ENCODE data around the gene CCDC27.

The CCDC27 gene

DNA sequence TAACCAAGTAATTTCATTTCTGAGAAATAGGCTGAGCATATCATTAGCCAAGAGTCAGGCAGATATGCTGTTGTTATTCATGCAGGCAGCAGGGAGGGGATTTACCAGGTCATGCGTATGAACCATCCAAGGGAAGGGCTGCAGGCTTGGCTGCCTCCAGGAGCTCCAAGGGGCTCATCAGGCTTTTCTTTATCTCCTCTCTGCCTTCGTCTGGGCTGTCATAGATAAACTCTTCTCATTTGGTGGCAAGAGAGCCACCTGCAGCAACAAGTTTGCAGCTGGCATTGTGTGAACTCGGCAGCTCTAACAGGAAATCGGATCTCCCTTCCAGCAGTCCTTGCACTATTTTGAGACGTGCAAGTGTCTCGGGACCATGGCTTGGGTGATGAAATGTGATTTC, 7.5 kb downstream of the CCDC27 start:
- no peak for DNase-seq (ENCODE audit: low spot score)

DNA sequence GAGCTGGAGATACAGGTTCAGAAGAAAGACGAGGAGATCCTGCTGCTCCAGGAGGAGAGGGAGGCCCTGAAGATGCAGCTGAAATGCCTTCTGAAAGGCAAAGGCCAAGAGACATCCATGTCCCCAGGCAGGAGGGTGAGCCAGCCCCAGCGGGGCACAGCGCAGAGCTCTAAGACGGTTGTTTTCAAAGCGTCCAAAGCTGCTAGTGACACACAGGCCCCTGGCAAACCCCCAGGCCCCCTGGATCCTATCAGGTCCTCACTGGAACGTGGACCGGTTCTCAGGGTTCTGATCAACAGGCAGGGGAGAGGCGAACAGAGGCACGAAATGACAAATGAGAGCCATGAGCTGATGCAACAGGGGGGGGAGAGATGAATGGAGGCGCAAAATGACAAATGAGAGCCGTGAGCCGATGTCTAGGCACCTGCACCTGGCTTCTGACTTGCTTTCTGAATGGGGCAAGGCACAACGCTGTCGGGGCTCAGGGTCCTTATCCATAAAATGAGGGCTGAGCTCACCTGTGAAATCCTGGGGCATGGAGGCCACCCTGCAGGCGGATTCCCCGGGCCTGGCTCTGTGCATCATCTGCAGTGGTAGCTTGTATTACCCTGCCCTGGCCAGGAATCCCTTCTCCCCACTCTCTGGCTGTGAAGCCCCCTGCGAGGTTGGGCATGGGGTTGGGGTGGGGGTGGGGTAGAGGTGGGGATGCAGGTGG, 9.2 kb downstream of the CCDC27 start:
- DNase-seq (ENCODE audit: low spot score), result no peak

DNA sequence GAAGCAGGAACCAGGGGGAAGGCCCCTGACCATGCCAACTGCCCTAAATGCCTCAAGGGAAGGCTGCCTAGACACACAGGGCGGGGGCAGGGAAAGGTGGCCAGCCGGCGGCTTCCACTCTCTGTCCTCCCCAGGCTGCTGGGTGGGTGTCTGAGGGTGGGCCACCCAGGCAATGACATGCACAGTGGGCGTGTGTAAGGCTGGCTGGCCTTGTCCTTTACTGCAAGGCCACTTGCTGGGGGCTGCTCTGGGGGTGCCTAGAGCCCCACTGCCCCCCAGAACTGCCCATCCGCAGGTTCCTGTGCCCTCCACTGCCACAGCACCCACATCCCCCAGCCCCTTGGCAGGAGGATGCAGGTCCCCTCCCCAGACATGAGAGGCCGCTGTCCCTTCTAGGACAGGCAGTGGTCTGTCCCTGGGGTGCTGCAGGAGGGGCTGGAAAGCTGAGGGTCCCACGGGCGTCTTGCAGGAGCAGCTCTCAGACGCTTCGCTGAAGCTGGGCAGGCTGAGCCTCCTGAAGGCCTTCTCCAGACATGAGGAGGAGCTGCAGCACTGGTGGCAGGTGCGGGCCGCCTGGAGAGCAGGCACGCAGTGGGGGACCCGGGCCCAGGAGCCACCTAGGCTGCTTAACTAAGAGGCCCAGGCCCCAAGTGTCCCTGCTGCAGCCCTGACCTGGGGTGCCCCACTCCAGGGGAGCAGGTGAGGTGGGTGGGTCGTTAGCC, 10.1 kb downstream of the CCDC27 start:
- no peak for DNase-seq (ENCODE audit: low spot score)

DNA sequence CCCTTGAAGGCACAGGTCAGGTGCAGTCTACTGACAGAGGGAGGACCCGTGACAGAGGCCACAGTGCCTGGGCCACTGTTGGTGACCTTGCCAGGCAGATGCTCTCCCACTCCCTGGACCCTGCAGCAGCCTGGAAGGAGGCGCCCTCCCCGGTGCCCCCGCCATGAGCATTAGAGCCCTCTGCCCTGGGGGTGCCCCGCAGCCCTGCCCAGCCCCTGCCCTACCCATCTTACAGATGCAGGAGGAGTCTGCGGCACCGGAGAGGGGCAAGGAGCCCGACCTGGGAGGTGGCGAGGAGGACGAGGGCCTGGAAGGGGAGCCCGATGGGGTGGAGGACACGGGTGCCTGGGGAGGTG, 10.6 kb downstream of the CCDC27 start:
- no peak for DNase-seq (ENCODE audit: low spot score)

DNA sequence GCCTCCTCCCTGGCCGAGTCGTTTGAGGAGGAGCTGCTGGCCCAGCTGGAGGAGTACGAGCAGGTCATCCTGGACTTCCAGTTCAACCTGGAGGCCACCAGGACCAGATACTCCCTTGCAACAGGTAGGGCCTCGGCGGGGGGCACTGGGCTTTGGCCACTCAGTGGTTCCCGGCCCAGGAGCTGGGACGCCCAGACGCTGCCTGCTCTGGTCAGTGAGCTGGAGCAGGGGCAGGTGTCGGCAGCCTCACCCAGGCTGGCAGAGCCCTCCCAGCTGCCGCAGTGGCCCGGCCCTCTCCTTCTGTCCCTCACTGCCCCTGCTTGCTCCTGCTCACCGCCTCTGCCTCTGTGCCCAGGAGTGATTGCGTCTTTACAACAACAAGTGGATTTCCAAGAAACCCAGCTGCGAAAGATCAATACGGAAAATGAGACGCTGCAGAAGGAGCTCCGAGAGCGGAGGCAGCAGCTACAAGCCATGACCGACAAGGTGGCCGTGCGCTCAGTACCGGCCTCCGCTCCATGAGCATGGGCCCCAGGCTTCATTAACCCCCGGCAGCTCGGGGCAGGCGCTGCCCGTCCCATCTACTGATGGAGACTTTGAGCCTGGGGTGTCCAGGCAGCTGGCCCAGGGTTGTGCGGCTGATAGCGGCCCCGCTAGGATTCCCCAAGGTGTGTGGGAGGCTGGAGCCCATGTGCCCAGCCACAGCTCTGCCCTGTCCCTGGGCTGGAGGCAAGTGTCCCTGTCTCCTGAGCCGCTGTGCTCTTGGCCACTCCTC, 11.3 kb downstream of the CCDC27 start:
- DNase-seq (ENCODE audit: low spot score), result no peak

DNA sequence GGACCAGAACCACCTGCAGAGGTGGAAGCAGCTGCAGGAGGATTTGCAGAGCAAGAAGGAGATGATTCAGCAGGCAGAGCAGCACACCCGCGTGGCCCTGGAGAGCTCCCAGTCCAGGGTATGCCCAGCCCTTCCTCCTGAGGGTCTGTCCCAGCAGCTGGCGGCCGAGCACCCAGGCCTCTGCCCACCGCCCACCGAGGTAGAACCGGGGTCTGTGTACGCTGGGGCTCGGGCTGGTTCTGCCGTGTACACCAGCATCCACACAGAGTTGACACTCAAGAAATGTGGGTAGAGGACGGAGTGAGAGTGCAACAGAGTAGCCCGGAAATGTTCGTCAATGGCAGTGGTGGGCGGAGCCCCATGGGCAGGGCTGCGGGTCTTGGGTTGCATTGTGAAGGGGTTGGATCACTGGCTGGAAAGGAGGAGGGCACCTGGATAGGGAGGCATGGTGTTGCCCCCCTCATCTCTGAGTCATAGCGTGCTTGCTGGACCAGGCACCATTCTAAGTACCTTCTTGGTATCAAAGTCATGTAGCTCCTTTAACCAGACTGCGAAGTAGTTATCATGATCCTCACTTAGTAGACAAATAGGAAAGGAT, 15.2 kb downstream of the CCDC27 start:
- DNase-seq (ENCODE audit: low spot score), result no peak

DNA sequence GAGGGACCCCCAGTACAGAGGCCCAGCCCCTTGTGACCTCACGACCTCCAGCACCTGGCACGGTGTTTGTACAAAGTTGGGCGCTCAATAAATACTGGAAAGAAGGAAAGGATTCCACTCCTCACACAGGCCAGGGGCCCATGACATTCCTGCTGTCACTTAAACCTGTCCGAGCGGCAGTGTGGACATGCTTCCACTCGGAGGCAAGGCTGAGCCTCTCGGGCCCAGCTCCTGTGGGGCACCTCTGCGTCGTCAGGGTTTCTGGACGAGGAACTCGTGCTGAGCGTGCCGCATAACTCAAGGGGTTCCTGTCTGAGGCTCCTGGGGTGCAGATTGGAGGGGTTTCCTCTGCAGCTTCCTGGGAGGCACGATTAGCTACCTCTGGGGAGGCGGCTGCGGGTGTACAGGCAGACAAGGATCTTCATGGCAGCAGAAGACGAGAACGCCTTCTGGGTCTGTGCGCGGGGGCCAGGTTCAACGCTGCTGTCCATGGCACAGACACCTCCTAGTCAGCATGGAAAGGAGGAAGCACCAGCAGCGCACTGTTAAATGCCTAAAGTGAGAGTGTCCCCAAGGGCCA, 16.7 kb downstream of the CCDC27 start:
- no peak for DNase-seq (ENCODE audit: low spot score)

DNA sequence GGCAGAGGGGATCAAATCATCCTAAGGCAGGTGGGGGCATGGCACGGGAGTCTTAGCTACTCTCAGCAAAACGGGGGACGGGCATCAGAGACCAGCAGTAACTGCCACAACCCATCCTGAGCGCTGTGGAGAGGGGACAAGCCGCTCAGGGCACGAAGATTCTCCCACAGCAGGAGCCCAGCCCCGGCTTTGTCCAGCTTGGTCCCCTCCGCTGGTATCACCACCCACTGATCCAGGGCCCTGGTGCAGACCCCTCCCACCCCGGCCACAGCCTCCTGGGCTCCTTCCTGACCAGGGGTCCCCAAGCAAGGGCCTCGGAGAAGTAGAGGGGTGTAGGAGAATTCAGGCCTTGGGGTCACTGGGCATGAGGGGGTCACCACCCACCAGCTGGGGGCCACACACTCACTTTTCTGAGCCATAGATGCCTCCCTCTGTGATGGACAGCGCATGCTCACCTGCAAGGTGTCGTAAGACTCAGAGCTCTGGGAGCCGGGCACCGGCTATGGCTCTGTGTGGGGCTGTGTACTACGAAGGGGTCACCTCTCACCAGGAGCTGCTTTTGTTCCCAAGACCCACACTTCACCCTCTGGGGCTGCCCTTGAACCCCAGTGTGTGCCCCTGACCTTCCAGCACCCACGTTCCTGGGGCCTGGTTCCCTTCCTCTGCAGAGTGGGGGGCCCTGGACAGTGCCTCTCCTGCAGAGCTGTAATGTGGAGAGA, 18.0 kb downstream of the CCDC27 start:
- DNase-seq (ENCODE audit: low spot score), result no peak

DNA sequence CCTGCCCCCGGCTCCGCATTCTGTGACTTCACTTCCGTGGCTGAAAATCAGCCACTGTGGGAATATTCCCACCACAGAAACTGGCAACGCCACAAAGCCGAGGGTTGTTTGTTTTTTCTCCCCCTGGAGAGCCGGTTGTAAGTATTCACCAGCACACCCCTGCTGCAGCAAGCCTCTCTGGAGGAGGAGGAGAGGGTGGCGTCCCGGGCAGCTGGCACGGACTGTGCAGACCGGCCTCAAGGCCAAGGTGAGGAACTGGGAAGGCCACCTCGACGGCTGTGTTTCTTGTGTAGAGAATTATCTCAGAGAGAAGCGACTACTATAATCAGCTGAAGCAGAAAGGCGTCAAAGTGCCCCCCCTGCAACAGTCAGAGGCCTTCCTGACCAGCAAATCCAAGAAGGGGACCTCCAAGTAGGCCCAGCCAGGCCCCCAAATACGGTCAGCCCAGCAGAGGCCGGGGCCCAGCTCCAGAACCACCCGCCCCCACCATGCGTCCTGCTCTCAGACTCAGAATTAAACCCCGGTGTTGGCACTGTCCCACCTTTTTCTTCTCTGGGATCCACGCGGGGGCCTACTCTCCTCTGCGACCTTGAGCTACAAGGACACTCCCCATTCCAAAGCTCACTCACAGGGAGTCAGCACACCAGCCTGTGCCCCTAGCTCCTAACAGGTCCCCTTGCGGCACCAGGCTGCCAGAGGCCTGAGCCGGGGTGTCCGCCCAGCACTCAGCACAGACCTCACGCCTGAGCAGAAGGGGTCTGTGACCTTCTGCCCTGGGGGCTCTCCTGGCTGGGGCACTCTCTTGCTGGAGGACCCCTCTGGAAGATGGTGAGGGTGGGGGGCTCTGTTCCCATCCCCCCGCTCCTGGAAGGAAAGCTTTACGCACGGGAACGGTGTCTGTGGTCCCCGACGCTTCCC, 19.1 kb downstream of the CCDC27 start:
- DNase-seq (ENCODE audit: low spot score), result no peak

DNA sequence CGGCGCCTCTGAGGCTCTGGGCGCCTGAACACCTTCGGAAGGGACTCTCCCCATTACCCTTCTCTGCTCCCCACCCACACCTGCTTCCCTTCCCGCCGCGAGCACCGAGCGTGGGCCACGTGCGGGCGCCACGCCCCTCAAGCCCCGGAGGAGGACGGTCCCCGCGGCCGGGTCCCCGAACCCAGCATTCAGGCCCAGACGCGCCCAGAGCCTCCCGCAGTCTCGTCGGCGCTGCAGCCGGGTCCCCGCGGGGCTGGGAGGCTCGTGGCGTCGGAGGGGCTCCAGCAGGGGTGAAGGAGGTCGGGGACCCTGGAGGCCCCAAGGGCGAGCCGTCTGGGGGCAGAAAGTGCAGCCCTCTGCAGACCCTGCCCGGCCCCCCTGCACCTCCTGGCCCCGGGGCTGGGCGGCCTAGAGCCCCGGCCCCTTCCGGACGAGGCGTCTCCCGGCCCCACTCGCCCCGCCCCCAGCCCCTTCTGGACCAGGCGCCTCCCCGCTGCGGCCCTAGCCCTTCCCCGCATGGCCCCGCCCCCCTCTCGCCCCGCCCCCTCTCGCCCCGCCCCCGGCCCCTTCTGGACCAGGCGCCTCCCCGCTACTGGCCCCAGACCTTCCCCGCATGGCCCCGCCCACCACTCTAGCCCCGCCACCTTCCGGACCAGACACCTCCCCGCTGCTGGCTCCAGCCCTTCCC, 19.9 kb downstream of the CCDC27 start:
- peak; percentile 90 for DNase-seq (ENCODE audit: low spot score)

DNA sequence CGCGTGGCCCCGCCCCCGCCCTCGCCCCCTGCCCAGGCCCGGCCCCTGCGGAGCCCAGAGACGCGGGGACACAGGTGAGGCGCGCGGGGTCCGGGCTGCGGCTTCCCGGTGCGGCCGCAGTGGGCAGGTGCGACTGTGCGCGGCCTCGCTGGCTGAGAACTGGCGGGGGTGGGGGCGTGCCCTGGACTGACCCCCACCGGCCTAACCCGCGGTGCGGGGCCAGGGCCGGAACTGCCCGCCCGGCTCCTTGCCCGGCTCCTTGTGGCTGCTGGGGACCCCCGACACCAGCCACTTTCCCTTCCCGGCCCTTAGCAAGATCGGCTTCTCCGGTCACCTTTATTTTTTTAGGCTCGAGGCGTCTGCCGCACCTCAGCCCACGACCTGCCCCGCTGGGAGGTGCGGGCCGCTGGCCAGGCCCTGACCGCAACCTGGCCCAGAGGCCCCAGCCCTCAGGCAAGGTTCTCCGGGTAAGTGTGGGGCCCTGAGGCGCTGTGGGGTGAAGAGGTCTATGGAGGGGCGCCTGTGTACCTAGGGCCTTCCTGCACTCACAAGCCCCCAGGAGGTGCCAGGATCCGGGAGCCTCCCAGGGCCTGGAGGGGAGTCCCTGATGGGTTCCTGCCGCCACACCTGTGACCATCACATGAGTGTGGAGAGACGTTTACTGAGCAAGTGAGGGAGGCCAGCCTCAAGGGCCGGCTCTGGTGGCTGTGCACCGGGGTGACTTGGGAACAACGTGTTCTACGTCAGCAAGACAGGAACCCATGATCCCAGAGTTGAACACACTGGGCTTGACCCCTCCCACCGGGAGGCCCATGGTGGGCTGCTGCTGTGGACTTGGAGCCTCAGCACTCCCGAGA, 20.7 kb downstream of the CCDC27 start, which contains the start of gene SMIM1:
Gene SMIM1 (plus strand): TSS at position 35 of the 857 bp plus-strand sequence. CDS start 2,625 bp downstream, outside the sequence.
- DNase-seq (ENCODE audit: low spot score), result no peak

DNA sequence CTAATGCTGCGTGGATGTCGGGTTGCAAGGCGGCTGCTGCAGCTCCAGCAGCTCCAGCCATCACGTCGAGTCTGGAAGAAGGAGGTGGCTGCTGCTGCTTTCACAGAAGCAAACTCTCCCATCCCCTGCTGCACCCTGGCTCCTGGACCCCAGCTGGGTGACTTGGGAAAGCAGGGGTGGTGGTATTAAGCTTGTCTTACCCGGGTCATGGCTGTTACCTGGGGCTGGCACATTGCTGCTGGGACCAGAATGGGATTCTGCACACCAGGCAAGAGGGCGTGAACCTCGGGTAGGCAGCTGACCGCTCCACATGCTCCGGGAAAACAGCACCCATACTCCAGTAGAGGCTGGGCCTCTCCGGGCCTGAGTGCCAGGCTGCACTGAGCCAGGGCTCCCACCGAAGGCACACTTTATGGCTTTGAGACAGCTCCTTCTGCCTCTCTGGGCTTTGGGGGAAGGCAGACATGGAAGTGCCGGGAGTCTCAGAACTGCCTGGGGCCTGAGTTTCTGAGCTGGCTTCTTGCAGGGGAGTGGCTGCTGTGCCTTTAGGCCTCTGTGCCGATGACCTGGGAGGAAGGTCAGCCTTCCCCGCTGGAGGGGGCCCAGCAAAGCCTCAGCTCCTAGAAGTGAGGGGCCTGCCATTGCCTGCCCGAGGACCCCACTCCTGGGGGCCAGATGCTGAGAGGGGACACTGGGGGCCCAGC, 21.5 kb downstream of the CCDC27 start:
- DNase-seq (ENCODE audit: low spot score), result no peak

DNA sequence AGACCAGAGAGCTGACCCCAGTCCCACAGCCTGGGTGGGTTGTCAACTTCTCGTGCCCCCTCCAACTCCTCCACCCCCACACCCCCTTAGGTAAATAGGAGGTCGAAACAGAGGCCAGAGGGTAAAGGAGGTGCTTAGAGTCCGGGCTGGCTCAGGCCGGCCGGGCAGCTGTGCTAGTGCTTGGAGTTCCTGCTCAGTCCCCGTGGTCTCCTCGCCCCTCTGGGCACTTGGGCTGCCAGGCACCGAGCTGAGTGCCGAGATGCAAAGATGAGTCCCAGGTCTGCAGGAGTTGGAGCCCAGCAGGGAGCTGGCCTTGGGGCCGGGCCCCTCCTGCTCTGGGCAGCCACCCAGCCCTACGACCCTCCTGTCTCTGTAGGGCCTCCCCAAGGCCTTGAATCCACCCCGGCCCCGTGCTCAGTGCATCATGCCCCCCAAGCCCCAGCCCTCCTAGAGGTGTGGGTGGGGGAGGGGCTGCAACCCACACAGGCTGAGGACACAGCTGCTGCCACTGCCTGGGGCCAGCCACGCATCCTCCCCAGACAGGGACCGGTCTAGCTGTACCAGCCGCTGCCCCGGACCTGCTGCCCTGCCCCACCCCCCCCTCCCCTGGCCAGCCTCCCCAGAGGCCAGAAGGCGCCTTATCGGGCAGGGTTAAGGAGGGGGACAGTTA, 22.2 kb downstream of the CCDC27 start:
- DNase-seq (ENCODE audit: low spot score), result no peak

DNA sequence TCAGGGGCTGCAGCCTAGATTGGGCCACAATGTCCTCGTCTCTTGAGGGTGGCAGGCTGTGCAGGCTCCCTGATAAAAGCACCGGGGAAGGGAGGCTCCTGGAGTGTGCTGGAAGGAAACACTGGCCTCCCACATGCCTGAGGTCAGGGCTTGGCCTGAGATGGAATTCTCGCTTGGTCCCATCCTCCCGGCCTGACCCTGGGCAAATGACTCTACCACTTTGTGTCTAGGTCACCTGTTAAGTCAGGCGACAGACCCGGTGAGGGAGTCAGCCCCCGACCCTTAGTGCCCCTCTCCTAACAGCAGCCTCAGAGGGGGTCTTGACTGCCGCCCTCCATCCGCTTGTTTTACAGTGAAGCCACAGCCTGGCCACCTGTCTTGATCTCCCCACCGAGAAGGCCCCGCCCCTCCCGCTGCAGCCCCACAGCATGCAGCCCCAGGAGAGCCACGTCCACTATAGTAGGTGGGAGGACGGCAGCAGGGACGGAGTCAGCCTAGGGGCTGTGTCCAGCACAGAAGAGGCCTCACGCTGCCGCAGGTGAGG, 22.8 kb downstream of the CCDC27 start:
- no peak for DNase-seq (ENCODE audit: low spot score)

DNA sequence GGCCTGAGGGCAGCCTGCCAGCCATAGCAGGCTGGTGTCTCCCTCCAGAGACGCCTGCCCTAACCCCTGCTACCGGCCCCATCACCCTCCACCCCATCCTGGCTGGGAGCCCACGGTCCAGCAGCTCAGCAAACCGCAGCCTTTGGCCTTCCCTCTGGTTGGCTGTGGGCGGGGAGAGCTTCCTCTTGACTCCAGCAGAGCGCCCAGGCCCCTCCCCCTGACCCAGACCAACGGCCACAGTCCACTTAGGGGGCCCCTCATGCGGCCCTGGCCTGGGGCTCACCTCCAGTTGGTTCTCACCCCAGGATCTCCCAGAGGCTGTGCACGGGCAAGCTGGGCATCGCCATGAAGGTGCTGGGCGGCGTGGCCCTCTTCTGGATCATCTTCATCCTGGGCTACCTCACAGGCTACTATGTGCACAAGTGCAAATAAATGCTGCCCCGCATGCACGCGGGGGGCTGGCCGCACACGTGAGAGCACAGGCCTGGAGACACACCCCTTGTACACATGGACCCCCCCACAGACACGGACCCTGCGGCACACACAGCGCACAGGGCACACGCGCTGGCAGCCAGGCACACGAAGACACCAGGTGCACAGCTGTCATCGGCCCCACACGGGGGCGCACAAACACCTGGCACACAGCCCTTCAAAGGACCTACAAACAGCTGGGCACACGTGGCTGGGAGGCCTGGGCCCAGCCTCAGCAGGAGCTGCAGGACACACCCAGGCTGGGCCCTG, 23.4 kb downstream of the CCDC27 start:
- peak; percentile 50 for DNase-seq (ENCODE audit: low spot score)

DNA sequence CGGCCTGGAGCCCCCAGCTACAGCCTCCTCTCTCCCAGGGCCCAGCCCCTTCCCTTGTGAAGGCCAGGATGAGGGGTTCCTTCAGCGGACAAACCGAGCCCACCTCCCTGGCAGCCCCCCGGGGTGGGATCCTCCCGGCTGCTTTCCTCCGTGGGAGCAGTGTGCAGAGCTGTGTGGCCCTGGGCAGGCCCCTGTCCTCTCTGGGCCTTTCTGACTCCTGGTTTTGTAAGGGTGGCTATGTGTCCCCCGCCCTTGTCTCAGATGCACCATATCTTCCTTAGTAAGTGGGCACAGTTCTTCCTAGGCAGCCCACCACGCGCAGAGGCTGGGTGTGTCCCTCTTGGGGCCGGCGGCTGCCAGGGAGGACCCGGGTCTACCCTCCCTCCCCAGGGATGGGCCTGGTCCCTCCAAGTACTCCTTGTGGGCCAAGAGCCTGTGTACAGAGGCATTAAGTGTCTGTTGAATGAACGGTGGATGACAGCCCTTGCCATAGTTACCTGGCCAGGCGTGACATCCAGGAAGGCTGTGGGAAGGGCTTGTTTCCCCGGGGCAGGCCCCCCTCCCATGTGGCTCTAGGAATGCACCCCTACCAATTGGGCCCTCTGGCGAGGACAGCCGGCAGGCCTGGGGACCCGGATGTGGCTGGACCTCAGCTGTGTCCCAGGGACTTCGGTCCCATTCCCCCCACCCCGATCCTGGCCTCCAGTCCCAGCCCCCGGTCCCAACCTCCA, 24.1 kb downstream of the CCDC27 start:
- no peak for DNase-seq (ENCODE audit: low spot score)

Measured in CD4-positive, alpha-beta T cell treated with Interleukin-2 at 100 ng/mL for 4 hours (primary cell).